BE2C (cell line): Measurements from ENCODE around the gene ARSA.
A peak's percentile ranks its signal among the peaks of the same experiment; 100 is the strongest.

Experiments
- DNase-seq: peaks from one replicate; pipeline ENCODE4 v3.0.0-alpha.2; 2020
- H3K27me3 ChIP-seq: fragments of 250-450 bp; sonication (Bioruptor Pico); 2 replicates; pipeline ENCODE4 v1.5.1; 2020; ENCODE audit warnings: mild to moderate bottlenecking
- H3K36me3 ChIP-seq: fragments of 250-450 bp; sonication (Bioruptor Pico); 2 replicates; pipeline ENCODE4 v1.5.1; 2020; ENCODE audit warnings: mild to moderate bottlenecking
- H3K4me1 ChIP-seq: fragments of 250-450 bp; sonication (Bioruptor Pico); 2 replicates; pipeline ENCODE4 v1.5.1; 2020
- H3K4me3 ChIP-seq: 2 replicates; pipeline ENCODE4 v1.5.1; 2011; ENCODE audit warnings: low read depth, low read length
- H3K9me3 ChIP-seq: fragments of 250-450 bp; sonication (Bioruptor Pico); 2 replicates; pipeline ENCODE4 v1.5.1; 2020
- TF ChIP-seq, protein P1 (sequence below): IDR thresholded peaks from 2 replicates; pipeline ENCODE4 v1.5.1; 2012; ENCODE audit warnings: mild to moderate bottlenecking, low read depth, low read length

The ARSA gene

DNA sequence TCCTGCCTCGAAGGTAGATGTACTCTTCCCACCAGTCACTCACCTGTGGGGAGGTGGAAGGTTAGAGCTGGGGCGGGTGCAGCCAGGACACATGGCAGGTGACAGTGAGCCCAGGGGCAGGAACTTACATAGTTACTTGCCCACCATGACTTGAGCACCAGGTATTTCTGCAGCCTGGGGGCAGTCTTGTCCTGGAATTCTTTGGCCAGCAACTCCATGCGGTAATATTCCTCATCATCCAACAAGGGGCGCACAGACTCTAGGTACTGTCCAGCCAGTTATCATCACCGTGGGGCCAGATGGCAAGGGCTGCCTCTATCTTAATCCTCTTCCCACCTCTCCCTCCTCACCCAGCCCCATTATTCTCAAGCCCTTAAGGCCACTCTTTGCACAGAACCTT is 51.9 kb downstream of the ARSA start:
- H3K4me1 ChIP-seq: no peaks in the 10 kb centered on the region
- no peaks in the 10 kb centered on the region for H3K9me3 ChIP-seq
- peaks cover 4% of the 10 kb centered on the region; the same call in 1 of the 2 replicates for H3K36me3 ChIP-seq
- no peaks in the 10 kb centered on the region for H3K27me3 ChIP-seq
- TF ChIP-seq, protein P1, sequence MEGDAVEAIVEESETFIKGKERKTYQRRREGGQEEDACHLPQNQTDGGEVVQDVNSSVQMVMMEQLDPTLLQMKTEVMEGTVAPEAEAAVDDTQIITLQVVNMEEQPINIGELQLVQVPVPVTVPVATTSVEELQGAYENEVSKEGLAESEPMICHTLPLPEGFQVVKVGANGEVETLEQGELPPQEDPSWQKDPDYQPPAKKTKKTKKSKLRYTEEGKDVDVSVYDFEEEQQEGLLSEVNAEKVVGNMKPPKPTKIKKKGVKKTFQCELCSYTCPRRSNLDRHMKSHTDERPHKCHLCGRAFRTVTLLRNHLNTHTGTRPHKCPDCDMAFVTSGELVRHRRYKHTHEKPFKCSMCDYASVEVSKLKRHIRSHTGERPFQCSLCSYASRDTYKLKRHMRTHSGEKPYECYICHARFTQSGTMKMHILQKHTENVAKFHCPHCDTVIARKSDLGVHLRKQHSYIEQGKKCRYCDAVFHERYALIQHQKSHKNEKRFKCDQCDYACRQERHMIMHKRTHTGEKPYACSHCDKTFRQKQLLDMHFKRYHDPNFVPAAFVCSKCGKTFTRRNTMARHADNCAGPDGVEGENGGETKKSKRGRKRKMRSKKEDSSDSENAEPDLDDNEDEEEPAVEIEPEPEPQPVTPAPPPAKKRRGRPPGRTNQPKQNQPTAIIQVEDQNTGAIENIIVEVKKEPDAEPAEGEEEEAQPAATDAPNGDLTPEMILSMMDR: peak; percentile 81
- peak; percentile 74 for DNase-seq
- H3K4me3 ChIP-seq: no peak overlapping the region

DNA sequence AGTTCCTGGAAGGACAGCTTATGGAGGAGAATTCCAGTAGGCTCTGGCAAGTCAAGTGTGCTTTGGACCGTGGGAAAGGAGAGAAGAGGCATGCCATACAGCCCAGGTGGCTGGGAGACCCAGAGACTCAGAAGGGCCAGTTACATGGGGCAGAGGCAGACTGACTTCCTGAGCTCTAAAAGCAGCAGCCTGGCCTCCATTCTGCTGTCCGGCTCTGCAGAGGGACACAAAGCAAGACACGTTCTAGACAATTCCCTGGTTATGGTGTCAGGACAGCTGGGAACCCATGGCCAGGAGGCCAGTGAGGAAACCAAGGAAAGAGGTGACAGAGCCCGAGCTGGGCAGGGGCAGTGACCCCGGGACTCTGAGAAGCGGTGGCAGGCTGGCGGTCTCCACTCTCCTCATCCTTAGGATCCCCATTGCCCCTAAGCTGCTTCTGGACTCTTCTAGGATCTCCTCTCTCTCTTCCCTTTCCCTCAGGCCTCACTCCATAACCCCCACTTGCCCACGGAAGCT is 52.5 kb downstream of the ARSA start:
- peaks cover 7% of the 10 kb centered on the region; the same call in 1 of the 2 replicates for H3K36me3 ChIP-seq

More for the DNA sequence above, 52.5 kb downstream of the ARSA start:
- no peak overlapping the region for H3K4me3 ChIP-seq
- H3K27me3 ChIP-seq: no peaks in the 10 kb centered on the region
- TF ChIP-seq, protein P1: no peak
- no peak for DNase-seq
- H3K9me3 ChIP-seq: no peaks in the 10 kb centered on the region
- H3K4me1 ChIP-seq: no peaks in the 10 kb centered on the region
